OCI-LY7 (cell line): Measurements from ENCODE around the gene HDAC7. TPM values are rescaled to one million over a fixed set of nuclear protein-coding genes. Genes with fewer than 3 reads are reported as not detected.

ENCODE experiments used
- BruUV-seq: library from RNA; stranded (reverse); fragments of 400-500 nt; replicated peaks from 2 replicates; lab custom pipeline; 2021; lab: Mats Ljungman, UMichigan
- CTCF ChIA-PET: fragments of 300-600 bp; sonication (Branson Sonifier 250); formaldehyde crosslinking; loops from one replicate; lab custom pipeline; 2022; ENCODE audit warnings: antibody characterized with exemption; ENCODE audit not compliant: unreplicated experiment; lab: Charles Lee
- POLR2A ChIA-PET: fragments of 300-600 bp; sonication (Branson Sonifier 250); formaldehyde crosslinking; loops from one replicate; lab custom pipeline; 2022; ENCODE audit warnings: antibody characterized with exemption; lab: Charles Lee
- DNase-seq: peaks from one replicate; pipeline ENCODE4 v3.0.0-alpha.2; 2015; ENCODE audit warnings: low spot score
- H2AFZ ChIP-seq: fragments of 200-600 bp; sonication (generic), shearing (Covaris generic); 2 replicates; pipeline ENCODE4 v1.6.1; 2014; ENCODE audit warnings: mild to moderate bottlenecking, antibody characterized with exemption, low read length, moderate library complexity
- H3K27ac ChIP-seq: fragments of 200-600 bp; sonication (generic); 2 replicates; pipeline ENCODE4 v1.5.1; 2014; ENCODE audit warnings: mixed run types, low read depth, mild to moderate bottlenecking, moderate library complexity, low read length, inconsistent platforms; ENCODE audit not compliant: poor library complexity, severe bottlenecking
- H3K36me3 ChIP-seq: fragments of 200-600 bp; sonication (generic); 2 replicates; pipeline ENCODE4 v1.6.1; 2014; ENCODE audit warnings: mild to moderate bottlenecking, antibody characterized with exemption, low read length, moderate library complexity, mixed read lengths; ENCODE audit not compliant: insufficient read depth
- H3K4me1 ChIP-seq: fragments of 200-600 bp; sonication (generic); 2 replicates; pipeline ENCODE4 v1.5.1; 2014; ENCODE audit warnings: mild to moderate bottlenecking, low read length; ENCODE audit not compliant: insufficient read depth, poor library complexity, severe bottlenecking
- H3K4me2 ChIP-seq: fragments of 200-600 bp; sonication (generic); 2 replicates; pipeline ENCODE4 v1.6.1; 2014; ENCODE audit warnings: mild to moderate bottlenecking, low read length
- H3K4me3 ChIP-seq: fragments of 200-600 bp; sonication (generic); 2 replicates; pipeline ENCODE4 v1.5.1; 2014; ENCODE audit warnings: mild to moderate bottlenecking, low read depth, low read length; ENCODE audit not compliant: poor library complexity, severe bottlenecking
- H3K79me2 ChIP-seq: fragments of 200-600 bp; sonication (generic); 2 replicates; pipeline ENCODE4 v1.6.1; 2016; ENCODE audit warnings: low read depth, mild to moderate bottlenecking, low read length, moderate library complexity, mixed read lengths; ENCODE audit not compliant: insufficient read depth
- H3K9me2 ChIP-seq: fragments of 200-600 bp; sonication (generic); 2 replicates; pipeline ENCODE4 v1.6.1; 2016; ENCODE audit warnings: mild to moderate bottlenecking, low read length, mixed read lengths; ENCODE audit not compliant: insufficient read depth
- H3K9me3 ChIP-seq: fragments of 200-600 bp; sonication (generic); 2 replicates; pipeline ENCODE4 v1.6.1; 2014; ENCODE audit warnings: mild to moderate bottlenecking, mixed run types, low read length, mixed read lengths
- H4K20me1 ChIP-seq: fragments of 200-600 bp; sonication (generic); 2 replicates; pipeline ENCODE4 v1.6.1; 2014; ENCODE audit warnings: mild to moderate bottlenecking, antibody characterized with exemption, low read length, moderate library complexity, mixed read lengths; ENCODE audit not compliant: insufficient read depth
- EZH2phosphoT487 ChIP-seq: fragments of 200-600 bp; sonication (generic); IDR thresholded peaks from 2 replicates; pipeline ENCODE4 v1.6.1; 2018; ENCODE audit warnings: low read depth, borderline replicate concordance, mild to moderate bottlenecking, mixed run types, antibody characterized with exemption, low read length, moderate library complexity, mixed read lengths
- intact Hi-C: fragments of 100-400 bp; cut with micrococcal nuclease; formaldehyde crosslinking; loops from one replicate; pipeline ENCODE4 v1.10.0; 2022; ENCODE audit not compliant: unreplicated experiment
- total RNA-seq, 2 experiments: library from RNA; depleted of rRNA in 1 of 2; stranded (reverse); fragments of >200 nt in 1 of 2; shearing (Covaris generic) in 1 of 2; gene quantifications; 2 replicates each; pipeline ENCODE4 v1.2.3, GENCODE V29; 2014 to 2022
- TF ChIP-seq, protein P1 (sequence below): fragments of 200-600 bp; sonication (generic); conservative IDR thresholded peaks from 2 replicates; pipeline ENCODE4 v1.5.1; 2014; ENCODE audit warnings: mild to moderate bottlenecking, antibody characterized with exemption, low read length, moderate library complexity, mixed read lengths

The HDAC7 gene
- total RNA-seq, 2 experiments from 2014 or later = 45.9 to 131 TPM

DNA sequence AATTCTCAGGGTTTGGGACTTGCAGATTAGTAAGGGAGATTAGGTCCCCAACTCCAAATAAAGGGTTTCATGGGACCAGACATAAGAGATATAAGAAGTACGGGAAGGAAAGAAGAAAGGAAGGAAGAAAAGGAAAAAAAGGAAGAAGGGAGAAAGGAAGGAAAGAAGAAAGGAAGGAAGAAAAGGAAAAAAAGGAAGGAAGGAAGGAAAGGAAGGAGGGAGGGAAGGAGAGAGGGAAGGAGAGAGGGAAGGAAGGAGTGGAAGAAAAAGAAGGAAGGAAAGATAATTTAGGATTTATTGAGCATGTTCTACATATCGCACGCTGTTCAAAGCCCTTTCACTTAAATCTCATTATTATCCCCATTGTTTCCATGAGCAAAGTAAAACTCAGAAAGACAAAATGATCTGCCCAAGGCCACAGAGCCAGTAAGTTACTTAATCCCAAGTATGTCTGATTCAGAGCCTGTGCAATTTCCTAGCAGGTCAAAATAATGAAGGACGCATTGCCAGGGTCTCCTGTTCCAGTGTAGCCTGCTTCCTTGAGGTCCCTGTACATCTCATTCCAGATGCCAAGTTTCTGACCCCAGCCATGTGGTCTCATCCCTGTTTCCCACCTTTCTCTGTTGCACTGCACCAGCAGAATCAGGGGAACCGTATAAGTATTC is 3.9 kb upstream of the HDAC7 start:
- BruUV-seq = no TSS peak
- Histone ChIP-seq H4K20me1 (no peaks in the 10 kb centered on the region), H3K4me1 (peaks cover 66% of the 10 kb centered on the region), H3K79me2 (peaks cover 8% of the 10 kb centered on the region; the same call in 1 of the 2 replicates), H3K36me3 (no peaks in the 10 kb centered on the region), H3K9me2 (no peaks in the 10 kb centered on the region), H3K9me3 (no peaks in the 10 kb centered on the region), H3K4me2 (peak overlapping the region; percentile 37; the same call in 1 of the 2 replicates), H2AFZ (no peak overlapping the region), H3K4me3 (no peak overlapping the region), H3K27ac (peak overlapping the region; percentile 35)
- POLR2A ChIA-PET = interaction anchor here (1.3 to 7.9 kb wide), 4 partner anchors 9 to 12 kb away, joined by 7 to 239 read pairs (median 11); no protein-coding TSS in a partner anchor
- CTCF ChIA-PET = interaction anchor here (0.8 kb wide), 1 partner anchor 10 kb away, joined by 3 read pairs; no protein-coding TSS in a partner anchor
- DNase-seq = no peak
- TF ChIP-seq, protein P1, sequence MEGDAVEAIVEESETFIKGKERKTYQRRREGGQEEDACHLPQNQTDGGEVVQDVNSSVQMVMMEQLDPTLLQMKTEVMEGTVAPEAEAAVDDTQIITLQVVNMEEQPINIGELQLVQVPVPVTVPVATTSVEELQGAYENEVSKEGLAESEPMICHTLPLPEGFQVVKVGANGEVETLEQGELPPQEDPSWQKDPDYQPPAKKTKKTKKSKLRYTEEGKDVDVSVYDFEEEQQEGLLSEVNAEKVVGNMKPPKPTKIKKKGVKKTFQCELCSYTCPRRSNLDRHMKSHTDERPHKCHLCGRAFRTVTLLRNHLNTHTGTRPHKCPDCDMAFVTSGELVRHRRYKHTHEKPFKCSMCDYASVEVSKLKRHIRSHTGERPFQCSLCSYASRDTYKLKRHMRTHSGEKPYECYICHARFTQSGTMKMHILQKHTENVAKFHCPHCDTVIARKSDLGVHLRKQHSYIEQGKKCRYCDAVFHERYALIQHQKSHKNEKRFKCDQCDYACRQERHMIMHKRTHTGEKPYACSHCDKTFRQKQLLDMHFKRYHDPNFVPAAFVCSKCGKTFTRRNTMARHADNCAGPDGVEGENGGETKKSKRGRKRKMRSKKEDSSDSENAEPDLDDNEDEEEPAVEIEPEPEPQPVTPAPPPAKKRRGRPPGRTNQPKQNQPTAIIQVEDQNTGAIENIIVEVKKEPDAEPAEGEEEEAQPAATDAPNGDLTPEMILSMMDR = no peak
- no peak for TF ChIP-seq EZH2phosphoT487
- intact Hi-C loops = no loop called here

DNA sequence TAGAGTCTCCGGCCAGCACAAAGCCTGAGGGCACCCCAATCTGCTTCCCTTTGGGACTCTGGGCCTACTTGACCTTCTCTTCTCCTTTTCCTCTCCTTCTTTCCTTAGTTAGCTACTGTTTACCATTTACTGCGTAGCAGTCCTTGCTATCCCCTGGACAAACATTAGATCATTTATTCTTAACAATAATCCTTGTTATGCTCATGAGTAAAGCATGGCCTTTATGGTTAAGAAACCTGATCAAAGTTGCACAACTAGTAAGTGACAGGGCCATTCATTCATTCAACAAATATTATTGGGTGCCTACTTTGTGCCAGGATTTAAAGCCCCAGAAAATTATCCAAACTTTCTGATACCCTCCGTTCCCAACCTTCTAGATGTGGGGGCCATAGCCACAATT is 3.2 kb upstream of the HDAC7 start:
- TF ChIP-seq EZH2phosphoT487 = no peak
- TF ChIP-seq, protein P1 = no peak
- Histone ChIP-seq H2AFZ (no peak overlapping the region), H4K20me1 (0 out of 2 replicates have a peak, but pooled peaks cover 3% of the 10 kb centered on the region), H3K27ac (no peak overlapping the region), H3K4me1 (peaks cover 66% of the 10 kb centered on the region), H3K4me2 (no peak overlapping the region), H3K9me2 (no peaks in the 10 kb centered on the region), H3K36me3 (no peaks in the 10 kb centered on the region), H3K79me2 (peaks cover 14% of the 10 kb centered on the region), H3K4me3 (no peak overlapping the region), H3K9me3 (no peaks in the 10 kb centered on the region)
- POLR2A ChIA-PET = interaction anchor here (1.3 to 7.9 kb wide), 2 partner anchors 10 kb away, joined by 11 to 239 read pairs; no protein-coding TSS in a partner anchor
- DNase-seq = no peak
- intact Hi-C loops = no loop called here
- BruUV-seq = no TSS peak
- CTCF ChIA-PET = interaction anchor here (1.3 to 1.5 kb wide), 2 partner anchors 11 to 13 kb away, joined by 5 to 10 read pairs; no protein-coding TSS in a partner anchor
